Transverse colon (tissue), 4 donors: Measurements from ENCODE around the gene LIN37.

Experiments used
- CTCF ChIP-seq, 5 experiments: fragments of 200-600 bp in 3 of 5; fragments of 450-650 bp in 2 of 5; sonication (generic) in 3 of 5; IDR thresholded peaks; 1 replicate in 2 of 5; 2 replicates in 3 of 5; pipeline ENCODE4 v1.5.1; 2016 to 2017; ENCODE audit warnings: antibody characterized with exemption in 5 of 5, inconsistent platforms in 3 of 5, mild to moderate bottlenecking in 2 of 5, moderate library complexity in 1 of 5
- POLR2A ChIP-seq: fragments of 450-650 bp; IDR thresholded peaks from one replicate; pipeline ENCODE4 v1.6.1; 2016; ENCODE audit warnings: antibody characterized with exemption, mild to moderate bottlenecking, moderate library complexity
- POLR2AphosphoS5 ChIP-seq, 3 donors: sonication (generic); formaldehyde crosslinking; IDR thresholded peaks; one replicate each; pipeline ENCODE4 v1.6.1; 2016; ENCODE audit warnings: antibody characterized with exemption in 3 of 3

DNA sequence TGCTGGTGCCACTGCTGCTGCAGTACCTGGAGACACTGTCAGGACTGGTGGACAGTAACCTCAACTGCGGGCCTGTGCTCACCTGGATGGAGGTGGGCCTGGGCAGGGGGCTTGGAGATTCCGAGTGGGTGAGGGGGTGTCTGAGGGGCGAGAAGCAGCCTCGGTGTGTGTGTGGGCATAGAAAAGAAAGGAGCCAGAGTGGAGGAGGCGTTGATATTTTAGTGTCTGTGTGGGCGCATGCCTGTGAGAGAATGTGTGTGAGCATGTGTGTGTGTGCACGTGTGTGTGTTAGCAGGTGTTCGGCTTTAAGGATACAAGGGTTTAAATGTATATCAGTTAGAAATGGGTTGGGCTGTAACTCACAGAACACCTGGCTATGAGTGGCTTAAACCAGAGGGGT lies 30.7 kb downstream of the LIN37 start:
- no peak for TF ChIP-seq POLR2AphosphoS5 (IDR thresholded peaks at IDR 0.05)
- TF ChIP-seq POLR2A: no peak
- no peak for TF ChIP-seq CTCF (IDR thresholded peaks at IDR 0.05)
